Lower lobe of right lung (tissue), 2 donors: Measurements from ENCODE around the gene ZNF532. TPM values are rescaled to one million over a fixed set of nuclear protein-coding genes. Genes with fewer than 3 reads are reported as not detected.
A peak's percentile ranks its signal among the peaks of the same experiment; 100 is the strongest.

Experiments
- ATAC-seq, 2 donors: fragments of 200-7000 bp; cut with Tn5 transposase; one replicate each; pipeline ENCODE4 v1.9.1; 2020 to 2022; ENCODE audit warnings: mild to moderate bottlenecking in 2 of 2, moderate library complexity in 2 of 2
- DNase-seq: peaks from one replicate; pipeline ENCODE4 v3.0.0-alpha.2; 2020
- H3K27ac ChIP-seq: fragments of 200-600 bp; one replicate; pipeline ENCODE4 v1.8.0; 2022
- H3K27me3 ChIP-seq: fragments of 200-600 bp; one replicate; pipeline ENCODE4 v1.8.0; 2022; ENCODE audit warnings: low read depth
- H3K36me3 ChIP-seq: fragments of 200-600 bp; one replicate; pipeline ENCODE4 v1.8.0; 2022; ENCODE audit warnings: mild to moderate bottlenecking
- H3K4me1 ChIP-seq: fragments of 200-600 bp; one replicate; pipeline ENCODE4 v1.8.0; 2022
- H3K4me3 ChIP-seq: fragments of 200-600 bp; one replicate; pipeline ENCODE4 v1.8.0; 2022; ENCODE audit warnings: mild to moderate bottlenecking
- H3K9me3 ChIP-seq: fragments of 200-600 bp; one replicate; pipeline ENCODE4 v1.8.0; 2022
- intact Hi-C: fragments of 100-400 bp; cut with DNase I; formaldehyde crosslinking; loops from one replicate; pipeline ENCODE4 v1.11.0; 2022
- total RNA-seq: library from RNA; stranded (reverse); fragmentation: NEBNext Ultra II Directional; extraction: Animal tissue kit (Norgen Biotek cat#: 25700); gene quantifications from one replicate; pipeline ENCODE4 v1.2.1, GENCODE V29; 2021
- TF ChIP-seq, protein P1 (sequence below): fragments of 200-600 bp; IDR thresholded peaks from one replicate; pipeline ENCODE4 v1.8.0; 2022; ENCODE audit warnings: antibody characterized with exemption, mild to moderate bottlenecking
- donor health status: DM: no; HTN: yes; CAD: no; lungs with severe emphysema.

Gene ZNF532
- total RNA-seq, 1 donor from 2014 or later, result 54.0 TPM

DNA sequence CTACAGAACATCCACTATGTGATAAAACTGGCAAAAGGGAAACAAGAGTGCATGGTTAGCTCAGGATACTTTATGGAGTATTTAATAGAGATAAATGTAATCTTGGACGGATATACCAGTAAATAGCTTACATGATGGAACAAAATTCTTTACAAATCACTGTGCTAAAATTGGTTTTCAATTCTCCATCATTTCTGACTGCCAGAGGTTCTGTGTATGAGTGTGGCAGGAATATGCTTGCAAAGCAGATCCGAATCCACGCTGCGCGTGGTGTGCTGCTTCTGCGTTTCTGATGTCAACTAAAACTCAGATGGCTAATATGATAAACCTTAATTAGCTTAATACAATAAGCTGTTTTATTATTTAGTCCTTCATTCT is 2.1 kb downstream of the ZNF532 start:
- H3K4me1 ChIP-seq, result peaks cover 51% of the 10 kb centered on the region
- H3K27me3 ChIP-seq, result no peaks in the 10 kb centered on the region
- TF ChIP-seq, protein P1, sequence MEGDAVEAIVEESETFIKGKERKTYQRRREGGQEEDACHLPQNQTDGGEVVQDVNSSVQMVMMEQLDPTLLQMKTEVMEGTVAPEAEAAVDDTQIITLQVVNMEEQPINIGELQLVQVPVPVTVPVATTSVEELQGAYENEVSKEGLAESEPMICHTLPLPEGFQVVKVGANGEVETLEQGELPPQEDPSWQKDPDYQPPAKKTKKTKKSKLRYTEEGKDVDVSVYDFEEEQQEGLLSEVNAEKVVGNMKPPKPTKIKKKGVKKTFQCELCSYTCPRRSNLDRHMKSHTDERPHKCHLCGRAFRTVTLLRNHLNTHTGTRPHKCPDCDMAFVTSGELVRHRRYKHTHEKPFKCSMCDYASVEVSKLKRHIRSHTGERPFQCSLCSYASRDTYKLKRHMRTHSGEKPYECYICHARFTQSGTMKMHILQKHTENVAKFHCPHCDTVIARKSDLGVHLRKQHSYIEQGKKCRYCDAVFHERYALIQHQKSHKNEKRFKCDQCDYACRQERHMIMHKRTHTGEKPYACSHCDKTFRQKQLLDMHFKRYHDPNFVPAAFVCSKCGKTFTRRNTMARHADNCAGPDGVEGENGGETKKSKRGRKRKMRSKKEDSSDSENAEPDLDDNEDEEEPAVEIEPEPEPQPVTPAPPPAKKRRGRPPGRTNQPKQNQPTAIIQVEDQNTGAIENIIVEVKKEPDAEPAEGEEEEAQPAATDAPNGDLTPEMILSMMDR, result no peak
- intact Hi-C loops, result no loop called here
- ATAC-seq (no peak), DNase-seq (no peak)
- H3K36me3 ChIP-seq, result peaks cover 39% of the 10 kb centered on the region
- H3K4me3 ChIP-seq, result peak overlapping the region; percentile 12
- H3K9me3 ChIP-seq, result no peaks in the 10 kb centered on the region
- H3K27ac ChIP-seq, result peak overlapping the region; percentile 39

DNA sequence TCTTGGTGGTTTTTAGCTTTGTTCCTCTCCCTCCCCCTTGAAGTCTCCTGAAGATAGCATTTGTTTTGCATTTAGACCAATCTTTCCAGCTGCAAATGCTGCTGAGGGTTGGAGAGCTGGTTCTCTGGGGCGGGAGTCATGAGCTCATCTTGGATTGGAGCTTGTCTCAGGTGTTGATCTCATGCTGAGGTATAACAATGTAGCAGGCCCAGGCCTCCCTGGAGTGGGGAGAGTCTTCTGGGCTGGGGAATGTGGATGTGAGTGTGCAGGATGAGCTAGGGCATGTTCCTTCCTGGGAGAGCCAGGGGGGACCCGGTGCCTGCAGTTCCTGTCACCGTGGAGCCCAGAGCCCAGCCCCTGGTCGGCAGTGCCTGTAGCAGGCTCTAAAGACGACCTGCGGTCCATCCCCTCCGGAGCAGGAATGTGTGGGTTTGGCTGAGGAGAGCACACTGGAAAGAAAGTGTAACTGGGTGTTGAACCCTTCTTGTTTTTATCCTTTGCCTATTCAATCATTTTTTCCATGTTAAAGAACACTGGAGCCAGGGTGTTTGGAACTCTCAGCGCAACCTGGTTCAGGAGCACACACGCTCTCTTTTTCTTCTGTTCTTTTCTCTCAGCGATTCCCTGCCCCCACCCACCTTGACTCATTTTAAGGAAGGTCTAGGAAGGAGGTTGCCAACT is 2.7 kb downstream of the ZNF532 start:
- Histone ChIP-seq H3K27ac (no peak overlapping the region), H3K9me3 (no peaks in the 10 kb centered on the region), H3K4me3 (peak overlapping the region; percentile 12), H3K27me3 (no peaks in the 10 kb centered on the region), H3K4me1 (peaks cover 45% of the 10 kb centered on the region), H3K36me3 (peaks cover 39% of the 10 kb centered on the region)
- intact Hi-C loops, result no loop called here
- no peak for DNase-seq
- TF ChIP-seq, protein P1, result no peak
- ATAC-seq, result no peak

DNA sequence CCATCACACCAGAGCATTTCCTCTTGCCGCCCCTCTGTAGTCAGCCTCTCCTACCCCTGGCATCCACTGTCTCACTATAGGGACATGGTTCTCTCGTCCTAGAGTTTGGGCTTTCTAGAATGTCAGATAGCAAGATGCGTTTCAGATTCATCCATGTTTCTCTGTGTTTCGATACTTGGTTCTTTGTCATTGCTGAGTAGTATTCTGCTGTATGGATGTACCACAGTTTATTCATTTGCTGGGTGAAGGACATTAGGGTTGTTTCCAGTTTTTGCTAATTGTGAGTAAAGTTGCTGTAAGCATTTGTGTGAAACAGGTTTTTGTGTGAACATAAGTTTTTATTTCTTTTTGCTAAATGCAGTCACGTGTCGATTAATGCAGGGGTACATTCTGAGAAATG is 3.8 kb downstream of the ZNF532 start:
- H3K4me1 ChIP-seq, result peaks cover 42% of the 10 kb centered on the region
- H3K4me3 ChIP-seq, result no peak overlapping the region
- intact Hi-C loops, result no loop called here
- H3K9me3 ChIP-seq, result no peaks in the 10 kb centered on the region
- TF ChIP-seq, protein P1, result no peak
- DNase-seq (no peak), ATAC-seq (no peak)
- no peaks in the 10 kb centered on the region for H3K27me3 ChIP-seq
- H3K36me3 ChIP-seq, result peaks cover 46% of the 10 kb centered on the region
- H3K27ac ChIP-seq, result no peak overlapping the region

DNA sequence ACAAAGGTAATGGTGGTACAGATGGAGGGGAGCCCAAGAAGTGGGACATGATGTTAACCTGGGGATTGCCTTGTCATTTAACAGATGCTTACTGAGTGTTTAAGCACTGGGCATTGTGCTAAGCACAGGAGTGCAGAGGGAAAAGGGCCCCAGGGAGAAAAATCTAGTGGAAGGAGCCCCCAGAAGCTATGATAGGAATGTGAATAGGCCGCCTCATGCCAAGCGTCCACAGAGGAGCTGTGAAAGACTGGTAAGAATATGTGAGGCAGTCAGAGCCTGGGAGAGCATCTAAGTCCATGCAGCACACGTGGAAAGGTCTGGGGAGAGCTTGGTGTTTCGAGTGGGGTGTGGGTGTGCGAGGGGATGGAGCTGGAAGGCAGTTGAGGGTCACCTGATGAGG is 5.5 kb downstream of the ZNF532 start:
- TF ChIP-seq, protein P1, result no peak
- H3K9me3 ChIP-seq, result no peaks in the 10 kb centered on the region
- ATAC-seq (no peak), DNase-seq (no peak)
- peaks cover 63% of the 10 kb centered on the region for H3K36me3 ChIP-seq
- intact Hi-C loops, result no loop called here
- peaks cover 33% of the 10 kb centered on the region for H3K4me1 ChIP-seq
- H3K27me3 ChIP-seq, result no peaks in the 10 kb centered on the region
- H3K4me3 ChIP-seq, result no peak overlapping the region
- no peak overlapping the region for H3K27ac ChIP-seq

DNA sequence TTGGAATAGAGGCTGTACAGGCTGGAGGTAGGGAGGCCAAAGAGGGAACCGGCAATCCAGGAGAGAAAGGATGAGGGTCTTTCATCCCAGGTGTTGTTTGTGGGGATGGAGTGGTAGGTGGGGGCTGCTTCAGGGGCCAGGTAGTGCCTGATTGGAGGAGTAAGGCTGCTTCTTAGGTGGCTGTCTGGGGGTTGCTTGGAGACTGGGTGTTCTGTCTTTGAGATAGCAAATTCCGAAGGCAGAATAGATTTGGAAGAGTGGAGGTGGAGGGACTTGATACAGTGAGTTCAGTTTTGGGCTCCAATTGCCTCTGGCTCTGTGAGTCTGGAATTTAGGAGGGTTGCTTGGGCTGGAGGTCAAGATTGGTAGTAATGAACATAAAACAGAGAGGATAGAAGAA is 5.9 kb downstream of the ZNF532 start:
- Histone ChIP-seq H3K4me3 (no peak overlapping the region), H3K27ac (no peak overlapping the region)

More for the DNA sequence above, 5.9 kb downstream of the ZNF532 start:
- TF ChIP-seq, protein P1, result no peak
- Histone ChIP-seq H3K36me3 (peaks cover 68% of the 10 kb centered on the region), H3K27me3 (no peaks in the 10 kb centered on the region), H3K9me3 (no peaks in the 10 kb centered on the region), H3K4me1 (peaks cover 28% of the 10 kb centered on the region)
- intact Hi-C loops, result no loop called here
- DNase-seq, result no peak
- ATAC-seq, result no peak
